ENCODE data around the gene ANP32A. TPM values are rescaled to one million over a fixed set of nuclear protein-coding genes. Genes with fewer than 3 reads are reported as not detected.

The ANP32A gene
- total RNA-seq, 2 experiments from 2014 or later, result 55.1 to 57.3 TPM

DNA sequence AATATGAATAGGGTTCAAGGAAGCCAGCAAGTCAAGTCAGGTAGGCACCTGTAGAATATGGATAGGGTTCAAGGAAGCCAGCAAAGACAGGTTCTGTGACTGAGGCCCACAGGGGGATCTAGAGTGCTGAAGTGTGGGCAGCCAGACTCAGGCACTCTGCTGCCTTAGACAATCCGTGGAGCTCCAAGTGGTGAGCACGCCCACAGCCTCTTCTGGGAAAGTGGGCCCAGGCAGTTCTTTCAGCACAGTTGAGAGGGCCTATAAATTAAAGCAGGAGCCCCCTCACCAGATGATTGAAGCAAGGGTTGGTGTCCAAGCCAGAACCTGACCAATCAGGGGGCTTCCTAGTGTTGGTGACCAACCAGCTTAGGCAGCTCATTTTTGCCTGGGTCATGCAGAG lies 51.0 kb downstream of the ANP32A start:
- no peak overlapping the region for H3K27ac Mint-ChIP-seq
- no peak overlapping the region for H3K4me3 ChIP-seq (ENCODE audit: low read length)
- no peak overlapping the region for H3K4me3 Mint-ChIP-seq
- peaks cover 0 to 3% of the 10 kb centered on the region in 2 experiments for H3K27me3 ChIP-seq (ENCODE audit: control insufficient read depth in 1 of 2, insufficient read depth in 2 of 2, low read length in 2 of 2)
- no peaks in the 10 kb centered on the region for H3K36me3 Mint-ChIP-seq (ENCODE audit: low read depth)
- H3K27me3 Mint-ChIP-seq, result no peaks in the 10 kb centered on the region
- TF ChIP-seq, protein P1, sequence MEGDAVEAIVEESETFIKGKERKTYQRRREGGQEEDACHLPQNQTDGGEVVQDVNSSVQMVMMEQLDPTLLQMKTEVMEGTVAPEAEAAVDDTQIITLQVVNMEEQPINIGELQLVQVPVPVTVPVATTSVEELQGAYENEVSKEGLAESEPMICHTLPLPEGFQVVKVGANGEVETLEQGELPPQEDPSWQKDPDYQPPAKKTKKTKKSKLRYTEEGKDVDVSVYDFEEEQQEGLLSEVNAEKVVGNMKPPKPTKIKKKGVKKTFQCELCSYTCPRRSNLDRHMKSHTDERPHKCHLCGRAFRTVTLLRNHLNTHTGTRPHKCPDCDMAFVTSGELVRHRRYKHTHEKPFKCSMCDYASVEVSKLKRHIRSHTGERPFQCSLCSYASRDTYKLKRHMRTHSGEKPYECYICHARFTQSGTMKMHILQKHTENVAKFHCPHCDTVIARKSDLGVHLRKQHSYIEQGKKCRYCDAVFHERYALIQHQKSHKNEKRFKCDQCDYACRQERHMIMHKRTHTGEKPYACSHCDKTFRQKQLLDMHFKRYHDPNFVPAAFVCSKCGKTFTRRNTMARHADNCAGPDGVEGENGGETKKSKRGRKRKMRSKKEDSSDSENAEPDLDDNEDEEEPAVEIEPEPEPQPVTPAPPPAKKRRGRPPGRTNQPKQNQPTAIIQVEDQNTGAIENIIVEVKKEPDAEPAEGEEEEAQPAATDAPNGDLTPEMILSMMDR (IDR thresholded peaks at IDR 0.05), result no peak
- ATAC-seq (ENCODE audit: poor library complexity) (no peak), DNase-seq (no peak)
- H3K36me3 ChIP-seq (ENCODE audit: insufficient read depth, low read length), result no peaks in the 10 kb centered on the region
- ChIA-PET POLR2A (no interaction called here), CTCF (no interaction called here)
- intact Hi-C loops (cut with DNase I, micrococcal nuclease), result no loop called here
- no peak overlapping the region for H3K27ac ChIP-seq (ENCODE audit: low read depth in 1 of 2, low read length in 2 of 2)
- H3K4me1 ChIP-seq (ENCODE audit: insufficient read depth, low read length), result no peaks in the 10 kb centered on the region
- H3K9me3 Mint-ChIP-seq, result no peaks in the 10 kb centered on the region
- H3K9me3 ChIP-seq (ENCODE audit: control insufficient read depth in 1 of 2, insufficient read depth in 1 of 2, low read length in 2 of 2), result no peaks in the 10 kb centered on the region
- H3K4me1 Mint-ChIP-seq (ENCODE audit: low read depth), result no peaks in the 10 kb centered on the region

DNA sequence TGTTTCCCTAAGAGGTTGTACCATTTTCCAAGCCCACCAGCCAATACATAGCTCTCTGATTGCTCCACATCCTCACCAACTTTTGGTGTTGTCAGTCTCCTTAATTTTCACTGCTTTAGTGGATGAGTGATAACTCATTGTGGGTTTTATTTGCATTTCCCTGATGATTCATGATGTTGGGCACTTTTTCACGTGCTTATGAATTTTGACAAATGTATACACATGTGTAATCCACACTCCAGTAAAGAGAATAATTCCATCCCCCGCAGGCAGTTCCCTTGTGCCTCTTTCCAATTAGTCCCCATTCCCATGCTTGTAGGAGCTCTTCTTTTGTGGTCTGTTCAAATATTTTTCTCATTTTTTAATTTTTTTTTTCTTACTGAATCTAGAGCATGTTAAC lies 52.4 kb downstream of the ANP32A start:
- H3K9me3 Mint-ChIP-seq, result no peaks in the 10 kb centered on the region
- H3K4me1 ChIP-seq (ENCODE audit: insufficient read depth, low read length), result no peaks in the 10 kb centered on the region
- no peak overlapping the region for H3K4me3 ChIP-seq (ENCODE audit: low read length)
- ChIA-PET POLR2A (no interaction called here), CTCF (no interaction called here)
- no peaks in the 10 kb centered on the region for H3K4me1 Mint-ChIP-seq (ENCODE audit: low read depth)
- no peak overlapping the region for H3K27ac ChIP-seq (ENCODE audit: low read depth in 1 of 2, low read length in 2 of 2)
- ATAC-seq (ENCODE audit: poor library complexity) (no peak), DNase-seq (no peak)
- intact Hi-C loops (cut with DNase I, micrococcal nuclease), result no loop called here
- no peaks in the 10 kb centered on the region for H3K27me3 Mint-ChIP-seq
- no peak overlapping the region for H3K4me3 Mint-ChIP-seq
- peaks cover 0 to 3% of the 10 kb centered on the region in 2 experiments for H3K27me3 ChIP-seq (ENCODE audit: control insufficient read depth in 1 of 2, insufficient read depth in 2 of 2, low read length in 2 of 2)
- H3K36me3 ChIP-seq (ENCODE audit: insufficient read depth, low read length), result no peaks in the 10 kb centered on the region
- no peaks in the 10 kb centered on the region for H3K36me3 Mint-ChIP-seq (ENCODE audit: low read depth)
- H3K27ac Mint-ChIP-seq, result no peak overlapping the region
- no peaks in the 10 kb centered on the region for H3K9me3 ChIP-seq (ENCODE audit: control insufficient read depth in 1 of 2, insufficient read depth in 1 of 2, low read length in 2 of 2)
- TF ChIP-seq, protein P1 (IDR thresholded peaks at IDR 0.05), result no peak

DNA sequence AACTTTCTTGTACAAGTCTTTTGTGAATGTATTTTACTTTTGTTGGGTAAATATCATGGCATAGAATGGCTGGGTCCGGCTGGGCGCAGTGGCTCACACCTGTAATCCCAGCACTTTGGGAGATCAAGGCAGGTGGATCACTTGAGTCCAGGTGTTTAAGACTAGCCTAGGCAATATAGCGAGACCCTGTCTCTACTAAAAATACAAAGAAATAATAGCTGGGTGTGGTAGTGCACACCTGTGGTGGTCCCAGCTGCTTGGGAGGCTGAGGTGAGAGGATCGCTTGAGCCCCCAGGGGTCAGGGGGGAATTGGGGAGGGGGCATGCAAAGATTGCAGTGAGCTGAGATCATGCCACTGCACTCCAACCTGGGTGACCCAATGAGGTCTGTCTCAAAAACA lies 52.9 kb downstream of the ANP32A start:
- ChIA-PET POLR2A (no interaction called here), CTCF (no interaction called here)
- ATAC-seq (ENCODE audit: poor library complexity) (no peak), DNase-seq (no peak)
- H3K36me3 ChIP-seq (ENCODE audit: insufficient read depth, low read length), result no peaks in the 10 kb centered on the region
- H3K4me1 ChIP-seq (ENCODE audit: insufficient read depth, low read length), result no peaks in the 10 kb centered on the region
- no peak overlapping the region for H3K4me3 ChIP-seq (ENCODE audit: low read length)
- no peak overlapping the region for H3K27ac ChIP-seq (ENCODE audit: low read depth in 1 of 2, low read length in 2 of 2)
- TF ChIP-seq, protein P1 (IDR thresholded peaks at IDR 0.05), result no peak
- no peaks in the 10 kb centered on the region for H3K4me1 Mint-ChIP-seq (ENCODE audit: low read depth)
- H3K27me3 ChIP-seq (ENCODE audit: control insufficient read depth in 1 of 2, insufficient read depth in 2 of 2, low read length in 2 of 2), result peaks cover 0 to 3% of the 10 kb centered on the region in 2 experiments
- H3K27me3 Mint-ChIP-seq, result no peaks in the 10 kb centered on the region
- H3K27ac Mint-ChIP-seq, result no peak overlapping the region
- H3K4me3 Mint-ChIP-seq, result no peak overlapping the region
- no peaks in the 10 kb centered on the region for H3K9me3 Mint-ChIP-seq
- intact Hi-C loops (cut with DNase I, micrococcal nuclease), result no loop called here
- H3K9me3 ChIP-seq (ENCODE audit: control insufficient read depth in 1 of 2, insufficient read depth in 1 of 2, low read length in 2 of 2), result no peaks in the 10 kb centered on the region
- H3K36me3 Mint-ChIP-seq (ENCODE audit: low read depth), result no peaks in the 10 kb centered on the region
